Loucy (cell line): ENCODE measurements around the gene ADH1C.

Experiments used
- H2AFZ ChIP-seq: fragments of 200-600 bp; sonication (generic); 2 replicates; pipeline ENCODE4 v1.6.0; 2016; ENCODE audit warnings: antibody characterized with exemption, mild to moderate bottlenecking, low read length, moderate library complexity
- H3F3A ChIP-seq: fragments of 200-600 bp; 2 replicates; pipeline ENCODE4 v1.6.0; 2016; ENCODE audit warnings: antibody characterized with exemption, low read depth, mild to moderate bottlenecking
- H3K27me3 ChIP-seq: fragments of 200-600 bp; sonication (generic); 2 replicates; pipeline ENCODE4 v1.6.1; 2014; ENCODE audit warnings: low read length, mild to moderate bottlenecking; ENCODE audit not compliant: insufficient read depth, poor library complexity, severe bottlenecking
- H3K36me3 ChIP-seq: fragments of 200-600 bp; sonication (generic); 2 replicates; pipeline ENCODE4 v1.6.1; 2016; ENCODE audit warnings: low read length; ENCODE audit not compliant: insufficient read depth
- H3K4me1 ChIP-seq: fragments of 200-600 bp; sonication (generic); 2 replicates; pipeline ENCODE4 v1.5.1; 2014; ENCODE audit warnings: low read length, mild to moderate bottlenecking; ENCODE audit not compliant: insufficient read depth, poor library complexity, severe bottlenecking
- H3K4me2 ChIP-seq: fragments of 200-600 bp; sonication (generic); 2 replicates; pipeline ENCODE4 v1.6.0; 2014; ENCODE audit warnings: antibody characterized with exemption, low read length, low read depth, mild to moderate bottlenecking; ENCODE audit not compliant: poor library complexity, severe bottlenecking
- H3K4me3 ChIP-seq: fragments of 200-600 bp; sonication (generic); 2 replicates; pipeline ENCODE4 v1.5.1; 2014; ENCODE audit warnings: low read length, mild to moderate bottlenecking, mixed read lengths; ENCODE audit not compliant: poor library complexity, severe bottlenecking
- H3K79me2 ChIP-seq: fragments of 200-600 bp; sonication (generic); 2 replicates; pipeline ENCODE4 v1.6.1; 2014; ENCODE audit warnings: low read length; ENCODE audit not compliant: insufficient read depth
- H3K9ac ChIP-seq: fragments of 200-600 bp; sonication (generic); 2 replicates; pipeline ENCODE4 v1.6.0; 2014; ENCODE audit warnings: mild to moderate bottlenecking, low read depth, low read length, moderate library complexity; ENCODE audit not compliant: poor library complexity, severe bottlenecking
- H3K9me2 ChIP-seq: fragments of 200-600 bp; sonication (generic); replicated peaks from 2 replicates; pipeline ENCODE4 v1.6.1; 2016; ENCODE audit warnings: low read depth, low read length, mixed read lengths
- H3K9me3 ChIP-seq: fragments of 200-600 bp; sonication (generic); 2 replicates; pipeline ENCODE4 v1.6.1; 2014; ENCODE audit warnings: mild to moderate bottlenecking, antibody characterized with exemption, low read length, low read depth; ENCODE audit not compliant: insufficient read depth
- H4K20me1 ChIP-seq: fragments of 200-600 bp; sonication (generic); 2 replicates; pipeline ENCODE4 v1.6.0; 2014; ENCODE audit warnings: antibody characterized with exemption, low read length, mild to moderate bottlenecking; ENCODE audit not compliant: insufficient read depth, poor library complexity, severe bottlenecking
- CTCF ChIP-seq: fragments of 200-600 bp; sonication (generic); conservative IDR thresholded peaks from 2 replicates; pipeline ENCODE4 v1.5.1; 2014; ENCODE audit warnings: mild to moderate bottlenecking, antibody characterized with exemption, low read length
- EZH2phosphoT487 ChIP-seq: fragments of 200-600 bp; IDR thresholded peaks from 2 replicates; pipeline ENCODE4 v1.6.1; 2018; ENCODE audit warnings: antibody characterized with exemption, mild to moderate bottlenecking, moderate library complexity, borderline replicate concordance

Gene ADH1C

DNA sequence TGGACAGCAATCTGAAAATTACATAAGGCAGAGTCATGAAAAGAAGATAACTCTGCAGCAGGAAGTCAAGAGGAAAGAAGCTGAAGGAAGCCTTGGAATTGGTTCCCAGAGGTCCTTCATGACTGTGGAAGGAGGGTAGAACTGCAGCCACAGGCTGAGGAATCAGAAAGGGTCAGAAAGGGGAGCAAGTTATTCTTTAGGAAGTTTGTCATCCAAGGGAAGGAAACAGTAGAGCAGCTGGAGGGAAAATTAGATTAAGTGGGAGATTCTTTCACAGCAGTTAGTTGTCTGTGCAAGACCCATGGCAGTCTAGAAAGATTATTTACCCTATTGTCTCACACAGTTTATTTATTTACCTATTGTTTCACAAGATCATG is 9.3 kb upstream of the ADH1C start:
- no peaks in the 10 kb centered on the region for H3K9me2 ChIP-seq
- no peaks in the 10 kb centered on the region for H4K20me1 ChIP-seq
- H3K9me3 ChIP-seq = no peaks in the 10 kb centered on the region
- H3K4me2 ChIP-seq = no peak overlapping the region
- no peak overlapping the region for H3K4me3 ChIP-seq
- no peak overlapping the region for H2AFZ ChIP-seq
- TF ChIP-seq CTCF = no peak
- no peak for TF ChIP-seq EZH2phosphoT487
- H3K4me1 ChIP-seq = no peaks in the 10 kb centered on the region
- no peaks in the 10 kb centered on the region for H3K27me3 ChIP-seq
- H3K9ac ChIP-seq = no peak overlapping the region
- no peaks in the 10 kb centered on the region for H3F3A ChIP-seq
- H3K79me2 ChIP-seq = no peaks in the 10 kb centered on the region
- H3K36me3 ChIP-seq = no peaks in the 10 kb centered on the region

DNA sequence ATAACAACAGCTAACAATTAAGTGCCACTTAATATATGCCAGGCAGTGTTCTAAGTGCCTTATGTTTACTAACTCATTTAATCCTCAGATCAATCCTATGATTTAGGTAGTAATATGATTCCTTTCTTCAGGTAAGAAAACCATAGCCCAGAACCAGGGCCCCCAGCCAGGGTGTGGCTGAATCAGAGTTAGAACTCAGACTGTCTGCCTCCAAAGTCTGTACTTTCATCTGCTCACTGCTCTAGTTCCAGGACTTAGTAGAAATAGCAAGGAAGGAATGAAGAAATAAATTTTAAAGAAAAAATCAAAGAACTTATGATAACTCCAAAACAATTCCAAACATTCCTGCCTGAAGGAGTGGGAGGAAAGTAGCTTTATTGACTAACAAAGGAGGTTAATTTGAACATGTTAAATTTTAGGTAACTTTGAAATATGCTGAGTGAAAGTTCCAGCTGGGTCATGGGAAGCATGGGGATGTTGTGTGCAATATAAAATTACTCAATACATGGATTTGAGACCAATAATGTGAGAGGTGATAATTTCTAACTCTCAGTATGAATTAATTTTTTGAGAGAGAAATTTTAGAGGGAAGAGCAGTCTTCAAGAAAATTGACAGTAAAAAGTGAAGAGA is 8.8 kb upstream of the ADH1C start:
- H2AFZ ChIP-seq = no peak overlapping the region

DNA sequence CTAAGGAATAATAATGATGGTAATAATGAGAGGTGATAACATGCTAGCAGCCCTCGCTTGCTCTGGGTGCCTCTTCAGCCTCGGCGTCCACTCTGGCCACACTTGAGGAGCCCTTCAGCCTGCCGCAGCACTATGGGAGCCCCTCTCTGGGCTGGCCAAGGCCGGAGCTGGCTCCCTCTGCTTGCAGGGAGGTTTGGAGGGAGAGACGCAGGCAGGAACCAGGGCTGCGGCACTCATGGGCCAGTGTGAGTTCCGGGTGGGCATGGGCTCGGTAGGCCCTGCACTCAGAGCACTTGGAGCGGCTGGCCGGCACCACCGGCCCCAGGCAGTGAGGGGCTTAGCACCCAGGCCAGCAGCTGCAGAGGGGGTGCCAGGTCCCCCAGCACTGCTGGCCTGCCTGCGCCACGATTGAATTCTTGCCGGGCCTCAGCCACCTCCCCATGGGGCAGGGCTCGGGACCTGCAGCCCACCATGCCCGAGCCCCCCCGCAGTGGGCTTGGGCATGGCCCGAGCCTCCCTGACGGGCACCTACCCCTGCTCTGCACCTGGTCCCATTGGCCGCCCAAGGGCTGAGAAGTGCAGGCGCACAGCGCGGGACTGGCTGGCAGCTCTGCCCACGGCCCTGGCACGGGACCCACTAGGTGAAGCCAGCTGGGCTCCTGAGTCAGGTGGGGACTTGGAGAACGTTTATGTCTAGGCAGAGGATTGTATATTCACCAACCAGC is 7.1 kb upstream of the ADH1C start:
- Histone ChIP-seq H3K4me2 (no peak overlapping the region), H3K27me3 (no peaks in the 10 kb centered on the region), H3K4me1 (no peaks in the 10 kb centered on the region), H3K9me2 (no peaks in the 10 kb centered on the region), H3K9me3 (no peaks in the 10 kb centered on the region), H3K4me3 (no peak overlapping the region), H4K20me1 (no peaks in the 10 kb centered on the region), H3K9ac (no peak overlapping the region), H3K79me2 (no peaks in the 10 kb centered on the region), H3K36me3 (no peaks in the 10 kb centered on the region), H3F3A (no peaks in the 10 kb centered on the region), H2AFZ (no peak overlapping the region)
- TF ChIP-seq EZH2phosphoT487 (no peak), CTCF (no peak)

More for the DNA sequence above, 8.8 kb upstream of the ADH1C start:
- Histone ChIP-seq H3K4me3 (no peak overlapping the region), H3F3A (no peaks in the 10 kb centered on the region), H3K9me3 (no peaks in the 10 kb centered on the region), H4K20me1 (no peaks in the 10 kb centered on the region), H3K9ac (no peak overlapping the region), H3K4me1 (no peaks in the 10 kb centered on the region), H3K27me3 (no peaks in the 10 kb centered on the region), H3K36me3 (no peaks in the 10 kb centered on the region), H3K79me2 (no peaks in the 10 kb centered on the region), H3K9me2 (no peaks in the 10 kb centered on the region), H3K4me2 (no peak overlapping the region)
- TF ChIP-seq EZH2phosphoT487 = no peak
- TF ChIP-seq CTCF = no peak
